GM13977 (cell line): ENCODE data around the gene LILRA6.
"Not testable (repeated sequence)": the region's sequence is repeated elsewhere in the genome, so short reads cannot be mapped to it uniquely, and the experiment has no call there.

Source experiments
- DNase-seq: peaks from one replicate; pipeline ENCODE4 v3.0.0; 2012; ENCODE audit warnings: low spot score
- in situ Hi-C: fragments of 300-500 bp; cut with MboI; formaldehyde crosslinking; loops from one replicate; pipeline ENCODE4 v1.12.0; 2022; ENCODE audit warnings: low sequenced_read_pairs, low pct_unique_long_range_greater_than_20kb, mixed read lengths, inconsistent platforms; ENCODE audit not compliant: unreplicated experiment
- TF ChIP-seq, protein P1 (sequence below): IDR thresholded peaks from 2 replicates; pipeline ENCODE4 v1.5.1; 2012; ENCODE audit warnings: mild to moderate bottlenecking, control low read depth; ENCODE audit not compliant: insufficient read depth; ENCODE audit errors: extremely low read depth, missing control alignments

LILRA6 gene

DNA sequence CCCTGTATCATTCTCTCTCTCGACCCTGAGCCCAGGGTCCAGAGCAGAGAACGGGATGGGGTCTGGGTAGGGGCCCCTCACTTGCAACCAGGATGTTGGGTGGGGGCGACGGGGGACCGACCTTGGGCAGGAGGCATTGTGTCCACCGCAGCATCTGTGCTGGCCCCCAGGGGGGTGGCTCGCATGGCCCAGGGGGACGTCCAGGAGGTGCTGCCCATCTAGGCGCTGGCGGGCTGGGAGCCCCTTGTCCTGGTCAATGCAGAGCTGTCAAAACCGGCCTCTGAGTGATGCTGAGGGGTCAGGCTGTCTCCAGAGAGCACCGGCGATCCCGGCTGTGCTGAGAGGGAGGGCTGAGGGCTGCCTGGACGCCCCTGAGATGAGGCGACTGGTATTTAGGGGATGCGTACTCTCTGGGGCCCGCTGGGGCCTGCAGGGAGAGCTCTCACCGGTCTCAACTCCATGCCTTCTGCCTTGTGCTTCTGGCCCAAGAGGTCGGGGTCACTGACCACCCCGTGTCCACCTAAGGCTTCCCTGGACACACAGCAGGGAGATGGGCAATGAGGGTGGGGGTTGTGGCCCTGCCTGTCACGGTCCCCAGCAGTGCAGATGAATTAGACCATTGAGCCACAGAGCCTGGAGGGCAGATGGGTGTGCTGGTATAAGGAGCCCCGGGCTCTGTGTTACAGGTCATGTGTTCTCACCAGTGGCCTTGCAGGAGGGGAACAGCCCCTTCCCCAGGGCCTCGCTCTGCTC is 33.4 kb downstream of the LILRA6 start:
- DNase-seq, result no peak
- TF ChIP-seq, protein P1, sequence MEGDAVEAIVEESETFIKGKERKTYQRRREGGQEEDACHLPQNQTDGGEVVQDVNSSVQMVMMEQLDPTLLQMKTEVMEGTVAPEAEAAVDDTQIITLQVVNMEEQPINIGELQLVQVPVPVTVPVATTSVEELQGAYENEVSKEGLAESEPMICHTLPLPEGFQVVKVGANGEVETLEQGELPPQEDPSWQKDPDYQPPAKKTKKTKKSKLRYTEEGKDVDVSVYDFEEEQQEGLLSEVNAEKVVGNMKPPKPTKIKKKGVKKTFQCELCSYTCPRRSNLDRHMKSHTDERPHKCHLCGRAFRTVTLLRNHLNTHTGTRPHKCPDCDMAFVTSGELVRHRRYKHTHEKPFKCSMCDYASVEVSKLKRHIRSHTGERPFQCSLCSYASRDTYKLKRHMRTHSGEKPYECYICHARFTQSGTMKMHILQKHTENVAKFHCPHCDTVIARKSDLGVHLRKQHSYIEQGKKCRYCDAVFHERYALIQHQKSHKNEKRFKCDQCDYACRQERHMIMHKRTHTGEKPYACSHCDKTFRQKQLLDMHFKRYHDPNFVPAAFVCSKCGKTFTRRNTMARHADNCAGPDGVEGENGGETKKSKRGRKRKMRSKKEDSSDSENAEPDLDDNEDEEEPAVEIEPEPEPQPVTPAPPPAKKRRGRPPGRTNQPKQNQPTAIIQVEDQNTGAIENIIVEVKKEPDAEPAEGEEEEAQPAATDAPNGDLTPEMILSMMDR, result no peak
- in situ Hi-C loops, result no loop called here

DNA sequence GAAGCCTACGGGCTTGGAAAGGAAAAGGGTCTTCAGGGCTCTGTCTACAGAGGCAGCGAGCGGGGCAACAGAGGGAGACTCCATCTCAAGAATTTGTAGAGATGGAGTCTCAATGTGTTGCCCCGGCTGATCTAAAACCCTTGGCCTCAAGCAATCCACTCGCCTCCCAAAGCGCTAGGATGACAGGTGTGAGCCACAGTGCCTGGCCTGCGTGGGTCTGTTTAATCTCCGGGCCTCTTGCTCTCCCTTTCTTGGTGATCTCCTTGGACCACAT is 33.9 kb downstream of the LILRA6 start:
- no peak for DNase-seq
- TF ChIP-seq, protein P1, result no peak
- in situ Hi-C loops, result no loop called here

- in situ Hi-C loops, result no loop called here
- TF ChIP-seq, protein P1, result no peak
- peak; percentile 61 for DNase-seq
Observed at GRCh38 chr19:54207983-54208783, 34.4 kb downstream of the LILRA6 start.

- in situ Hi-C loops, result no loop called here
- TF ChIP-seq, protein P1, result no peak
- no peak for DNase-seq
Observed at GRCh38 chr19:54207676-54207982, 35.0 kb downstream of the LILRA6 start.

DNA sequence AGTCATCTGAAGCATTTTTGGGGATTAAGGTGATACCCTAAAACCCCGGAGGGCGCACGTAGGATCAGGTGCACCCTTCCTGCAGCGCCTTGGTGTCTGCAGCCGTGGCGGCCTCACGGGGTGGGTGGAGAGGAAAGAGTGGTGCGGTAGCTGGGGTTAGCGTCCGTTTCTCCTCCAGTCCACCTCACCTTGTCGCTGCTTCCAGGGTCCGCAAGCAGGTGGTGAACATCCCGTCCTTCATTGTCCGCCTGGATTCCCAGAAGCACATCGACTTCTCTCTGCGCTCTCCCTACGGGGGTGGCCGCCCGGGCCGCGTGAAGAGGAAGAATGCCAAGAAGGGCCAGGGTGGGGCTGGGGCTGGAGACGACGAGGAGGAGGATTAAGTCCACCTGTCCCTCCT is 35.4 kb downstream of the LILRA6 start:
- DNase-seq, in situ Hi-C loops: not testable (repeated sequence)

- no peak for DNase-seq
- in situ Hi-C loops, result no loop called here
Observed at GRCh38 chr19:54206831-54207177, 35.8 kb downstream of the LILRA6 start.

More at GRCh38 chr19:54206831-54207177, 35.8 kb downstream of the LILRA6 start:
- TF ChIP-seq, protein P1, result no peak
